Esophagus squamous epithelium (tissue), 4 donors: Measurements from ENCODE around the gene PCSK6.

Source experiments
- POLR2A ChIP-seq, 4 donors: fragments of 450-650 bp; IDR thresholded peaks; one replicate each; pipeline ENCODE4 v1.6.1; 2017; ENCODE audit warnings: antibody characterized with exemption in 4 of 4, mild to moderate bottlenecking in 4 of 4, moderate library complexity in 3 of 4
- TF ChIP-seq, protein P1 (sequence below), 6 experiments: fragments of 450-650 bp in 4 of 6; fragments of 200-600 bp in 2 of 6; sonication (generic) in 2 of 6; IDR thresholded peaks; one replicate each; pipeline ENCODE4 v1.5.1; 2016 to 2019; ENCODE audit warnings: antibody characterized with exemption in 6 of 6, mild to moderate bottlenecking in 4 of 6, moderate library complexity in 4 of 6

DNA sequence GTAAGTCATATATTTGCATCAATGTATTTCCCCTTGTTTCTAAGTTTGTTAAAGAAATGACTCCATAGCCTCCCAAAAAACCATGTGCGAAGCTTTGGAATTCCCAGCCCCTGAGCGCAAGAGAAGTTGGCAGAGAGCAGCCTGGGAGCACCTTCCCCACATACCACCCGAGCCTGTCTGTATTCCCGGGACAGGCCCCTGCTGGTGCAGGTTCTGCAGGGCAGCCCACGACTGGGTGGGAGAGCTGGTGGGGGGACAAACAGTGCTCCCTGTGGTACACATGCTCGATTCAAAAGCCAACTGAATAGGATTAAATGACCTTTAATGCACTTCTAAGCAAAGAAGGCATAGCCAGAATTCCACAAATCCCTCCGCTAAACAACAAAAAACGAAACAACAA is 119.8 kb downstream of the PCSK6 start:
- no peak for TF ChIP-seq POLR2A (IDR thresholded peaks at IDR 0.05)
- TF ChIP-seq, protein P1, sequence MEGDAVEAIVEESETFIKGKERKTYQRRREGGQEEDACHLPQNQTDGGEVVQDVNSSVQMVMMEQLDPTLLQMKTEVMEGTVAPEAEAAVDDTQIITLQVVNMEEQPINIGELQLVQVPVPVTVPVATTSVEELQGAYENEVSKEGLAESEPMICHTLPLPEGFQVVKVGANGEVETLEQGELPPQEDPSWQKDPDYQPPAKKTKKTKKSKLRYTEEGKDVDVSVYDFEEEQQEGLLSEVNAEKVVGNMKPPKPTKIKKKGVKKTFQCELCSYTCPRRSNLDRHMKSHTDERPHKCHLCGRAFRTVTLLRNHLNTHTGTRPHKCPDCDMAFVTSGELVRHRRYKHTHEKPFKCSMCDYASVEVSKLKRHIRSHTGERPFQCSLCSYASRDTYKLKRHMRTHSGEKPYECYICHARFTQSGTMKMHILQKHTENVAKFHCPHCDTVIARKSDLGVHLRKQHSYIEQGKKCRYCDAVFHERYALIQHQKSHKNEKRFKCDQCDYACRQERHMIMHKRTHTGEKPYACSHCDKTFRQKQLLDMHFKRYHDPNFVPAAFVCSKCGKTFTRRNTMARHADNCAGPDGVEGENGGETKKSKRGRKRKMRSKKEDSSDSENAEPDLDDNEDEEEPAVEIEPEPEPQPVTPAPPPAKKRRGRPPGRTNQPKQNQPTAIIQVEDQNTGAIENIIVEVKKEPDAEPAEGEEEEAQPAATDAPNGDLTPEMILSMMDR (IDR thresholded peaks at IDR 0.05) = no peak
